Ammon's horn (tissue), 1 donor: ENCODE results near the gene AJUBA.

Experiments
- DNase-seq: peaks from one replicate; pipeline ENCODE4 v3.0.0-alpha.2; 2016; ENCODE audit warnings: low spot score

Gene AJUBA

DNA sequence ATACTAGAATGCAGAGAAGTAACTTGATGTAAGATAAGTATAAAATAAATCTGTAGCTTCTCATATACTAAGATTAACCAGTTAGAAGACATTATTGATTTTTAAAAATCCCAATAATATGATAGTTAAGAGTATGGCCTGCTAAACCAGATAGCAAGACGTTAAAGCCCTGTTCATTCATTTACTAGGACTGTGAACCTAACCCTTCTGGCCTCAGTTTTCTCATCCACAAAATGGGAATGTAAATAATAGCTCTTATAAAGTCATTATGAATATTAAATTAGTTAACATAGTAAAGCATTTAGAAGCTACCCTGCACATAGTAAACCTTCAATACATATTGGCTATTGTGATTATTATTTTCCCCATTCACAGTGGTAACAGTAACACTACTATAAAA is 47.2 kb downstream of the AJUBA start:
- DNase-seq: no peak

DNA sequence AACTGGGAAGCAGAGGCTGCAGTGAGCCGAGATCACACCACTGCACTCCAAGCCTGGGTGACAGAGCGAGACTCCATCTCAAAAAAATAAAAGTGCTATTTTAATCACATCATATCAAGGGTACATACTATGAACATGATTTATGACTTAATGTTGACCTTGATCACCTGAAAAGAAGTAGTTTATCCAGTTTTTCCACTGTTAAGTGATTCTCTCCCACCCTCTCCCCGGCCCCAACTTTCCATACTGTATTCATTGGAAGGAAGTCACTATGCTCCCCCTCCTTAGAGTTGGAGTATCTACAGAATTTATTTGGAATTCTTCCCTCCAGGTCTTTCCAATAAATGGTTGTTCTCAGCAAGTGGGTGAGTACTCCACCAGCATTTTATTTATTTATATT is 50.2 kb downstream of the AJUBA start:
- no peak for DNase-seq

DNA sequence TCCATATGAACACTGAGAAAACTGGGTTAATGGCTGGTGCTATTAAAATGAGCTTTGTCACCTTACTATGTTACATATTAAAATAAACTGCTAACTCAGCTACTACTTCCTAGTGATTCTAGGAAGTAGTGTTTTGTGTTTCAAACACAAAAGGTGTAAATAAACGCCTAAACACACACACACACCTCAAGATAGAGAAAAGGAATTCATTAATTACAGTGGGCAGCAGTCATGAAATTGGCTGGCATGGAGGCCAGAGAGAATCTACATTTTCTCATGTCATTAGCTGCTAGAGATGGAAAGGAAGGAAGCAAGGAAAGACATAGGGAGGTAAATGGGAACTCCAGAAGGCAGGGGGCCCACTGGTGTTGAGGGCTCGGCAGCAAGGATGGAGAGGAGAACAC is 52.4 kb downstream of the AJUBA start:
- DNase-seq: no peak

GRCh38 chr14:22929104-22929960 is 53.0 kb downstream of the AJUBA start, which contains the start of gene PRMT5:
Gene PRMT5, minus strand, starts transcription at chr14:22929376. Its CDS starts 15 bp downstream, at chr14:22929361.
- peak; percentile 100 for DNase-seq

GRCh38 chr14:22928237-22929103 is 53.9 kb downstream of the AJUBA start:
- no peak for DNase-seq

- no peak for DNase-seq
Measured at GRCh38 chr14:22926316-22926715, 56.0 kb downstream of the AJUBA start.

GRCh38 chr14:22925513-22925912 is 56.8 kb downstream of the AJUBA start:
- DNase-seq: no peak

DNA sequence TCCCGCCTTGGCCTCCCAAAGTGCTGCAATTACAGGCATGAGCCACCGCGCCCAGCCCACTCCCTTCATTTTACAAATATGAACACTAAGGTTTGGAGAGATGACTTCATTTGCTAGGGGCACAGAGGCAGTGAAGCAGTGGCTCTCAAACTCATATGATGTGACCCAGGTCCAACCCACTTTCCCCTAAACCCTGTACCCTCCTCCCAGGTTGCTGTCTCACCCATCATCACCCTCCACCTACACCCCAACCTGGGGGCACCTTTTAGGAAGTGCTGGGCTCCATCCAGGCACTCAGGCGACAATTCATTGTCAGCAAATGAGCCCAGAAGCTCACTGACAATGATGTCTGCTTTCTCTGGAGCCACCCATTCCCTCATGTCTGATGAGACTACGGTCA is 58.6 kb downstream of the AJUBA start:
- DNase-seq: no peak

GRCh38 chr14:22922294-22922693 is 60.1 kb downstream of the AJUBA start:
- no peak for DNase-seq
